Stimulated activated CD4-positive, alpha-beta T cell treated with anti-CD3 and anti-CD28 coated beads, Interleukin-15, amount 100 ng/mL, for 1 hour (primary cell): ENCODE data around the gene ARHGAP44.
"Not testable (repeated sequence)": the region's sequence is repeated elsewhere in the genome, so short reads cannot be mapped to it uniquely, and the experiment has no call there.

ENCODE experiments used
- DNase-seq, 2 donors: peaks; one replicate each; pipeline ENCODE4 v3.0.0-alpha.2; 2020; ENCODE audit warnings: low read depth in 1 of 2, low spot score in 1 of 2

ARHGAP44 gene

GRCh38 chr17:12959441-12959840 is 170.1 kb downstream of the ARHGAP44 start:
- DNase-seq: no peak

GRCh38 chr17:12961655-12962054 is 172.4 kb downstream of the ARHGAP44 start:
- DNase-seq: no peak

- DNase-seq: no peak
Measured at GRCh38 chr17:12963505-12963904, 174.2 kb downstream of the ARHGAP44 start.

- DNase-seq: no peak
Measured at GRCh38 chr17:12964162-12964561, 174.9 kb downstream of the ARHGAP44 start.

GRCh38 chr17:12964840-12965239 is 175.5 kb downstream of the ARHGAP44 start:
- no peak for DNase-seq

- DNase-seq: no peak
Measured at GRCh38 chr17:12965988-12966387, 176.7 kb downstream of the ARHGAP44 start.

- no peak for DNase-seq
Measured at GRCh38 chr17:12966413-12966812, 177.1 kb downstream of the ARHGAP44 start.

- DNase-seq: no peak
Measured at GRCh38 chr17:12967962-12968361, 178.7 kb downstream of the ARHGAP44 start.

- DNase-seq: no peak
Measured at GRCh38 chr17:12973496-12974004, 184.3 kb downstream of the ARHGAP44 start.

GRCh38 chr17:12974005-12974531 is 184.8 kb downstream of the ARHGAP44 start:
- no peak for DNase-seq

- DNase-seq: no peak
Measured at GRCh38 chr17:12977008-12977751, 187.9 kb downstream of the ARHGAP44 start.

GRCh38 chr17:12978787-12979186 is 189.5 kb downstream of the ARHGAP44 start:
- DNase-seq: not testable (repeated sequence)

GRCh38 chr17:12979246-12979645 is 189.9 kb downstream of the ARHGAP44 start:
- no peak for DNase-seq

GRCh38 chr17:12979826-12980500 is 190.7 kb downstream of the ARHGAP44 start:
- DNase-seq: no peak

- no peak for DNase-seq
Measured at GRCh38 chr17:12982224-12982623, 192.9 kb downstream of the ARHGAP44 start.

GRCh38 chr17:12983991-12984884 is 194.9 kb downstream of the ARHGAP44 start:
- no peak for DNase-seq

GRCh38 chr17:12985431-12986293 is 196.4 kb downstream of the ARHGAP44 start:
- no peak for DNase-seq

- DNase-seq: no peak
Measured at GRCh38 chr17:12987120-12987519, 197.8 kb downstream of the ARHGAP44 start.

- no peak for DNase-seq
Measured at GRCh38 chr17:12990041-12990808, 200.9 kb downstream of the ARHGAP44 start.
